ENCODE results near the gene GDF11. TPM values are rescaled to one million over a fixed set of nuclear protein-coding genes. Genes with fewer than 3 reads are reported as not detected.

GDF11 gene
- total RNA-seq, 1 donor from 2014 or later = 10.7 TPM

GRCh38 chr12:55699471-55700055 is 43.4 kb upstream of the GDF11 start:
- Histone ChIP-seq H3K4me3 (ENCODE audit: low read depth, low read length) (no peak overlapping the region), H3K36me3 (ENCODE audit: control insufficient read depth, insufficient read depth, low read length) (no peaks in the 10 kb centered on the region), H3K27me3 (ENCODE audit: control insufficient read depth, insufficient read depth, low read length) (no peaks in the 10 kb centered on the region)
- TF ChIP-seq CTCF (IDR thresholded peaks at IDR 0.05; ENCODE audit: insufficient read depth, low read length, poor library complexity, severe bottlenecking) = no peak
- no peak for DNase-seq (ENCODE audit: low read depth)

DNA sequence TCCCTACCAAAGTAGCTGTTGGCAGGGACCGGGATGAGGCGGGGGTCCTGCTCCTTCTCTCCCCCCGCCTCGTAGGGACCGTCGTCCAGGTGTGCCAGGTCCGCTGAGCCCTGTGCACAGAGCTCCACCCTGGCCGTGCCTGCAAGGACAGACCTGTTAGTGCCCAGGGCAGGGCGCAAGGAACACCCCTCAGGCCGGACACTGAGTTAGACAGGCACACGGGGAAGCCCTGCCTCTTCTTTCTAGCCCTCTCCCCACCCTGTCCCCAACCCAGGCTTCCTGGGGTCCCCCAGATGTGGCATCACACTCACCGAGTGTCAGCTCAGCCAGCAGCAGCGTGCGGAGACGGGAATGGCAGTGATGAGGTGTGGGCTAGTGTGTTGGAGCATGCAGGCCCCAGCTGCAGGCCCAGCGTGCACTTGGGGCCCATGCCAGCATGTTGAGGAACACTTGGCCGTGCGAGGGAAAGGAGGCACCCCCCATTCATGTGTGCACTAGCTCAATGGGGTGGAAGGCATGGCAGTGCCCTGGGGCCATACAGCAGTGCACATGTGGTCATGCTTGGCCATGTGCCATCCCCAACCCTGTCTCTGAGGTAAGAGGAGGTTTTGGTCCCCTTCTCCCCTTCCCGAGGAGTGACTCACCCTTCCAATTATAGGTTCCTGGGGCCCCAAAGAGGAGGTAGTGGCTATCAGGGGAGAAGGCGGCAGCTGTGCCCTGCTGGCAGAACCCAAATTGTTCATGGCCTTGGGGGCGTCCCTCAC is 42.5 kb upstream of the GDF11 start:
- Histone ChIP-seq H3K27me3 (ENCODE audit: control insufficient read depth, insufficient read depth, low read length) (no peaks in the 10 kb centered on the region), H3K4me3 (ENCODE audit: low read depth, low read length) (no peak overlapping the region), H3K36me3 (ENCODE audit: control insufficient read depth, insufficient read depth, low read length) (no peaks in the 10 kb centered on the region)
- no peak for TF ChIP-seq CTCF (IDR thresholded peaks at IDR 0.05; ENCODE audit: insufficient read depth, low read length, poor library complexity, severe bottlenecking)
- no peak for DNase-seq (ENCODE audit: low read depth)

DNA sequence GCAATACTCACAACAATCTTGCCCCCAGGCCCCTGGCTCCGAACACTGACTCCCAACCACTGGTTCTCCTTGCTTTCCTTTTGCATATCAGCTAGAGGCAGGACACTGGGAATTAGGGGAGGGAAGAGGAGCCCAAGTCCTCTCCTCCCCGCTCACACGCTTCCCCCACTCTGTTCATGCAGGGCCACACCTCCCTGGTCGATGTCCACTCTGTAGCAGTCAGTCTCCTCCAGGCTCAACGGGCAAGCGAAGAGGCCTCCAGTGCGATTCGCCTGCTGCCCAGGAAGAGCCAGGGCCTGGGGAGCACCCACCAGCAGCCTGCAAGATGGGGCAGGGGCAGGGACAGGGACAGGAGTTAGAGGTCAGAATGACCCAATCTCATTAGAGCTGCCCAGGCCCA is 40.1 kb upstream of the GDF11 start:
- no peak for TF ChIP-seq CTCF (IDR thresholded peaks at IDR 0.05; ENCODE audit: insufficient read depth, low read length, poor library complexity, severe bottlenecking)
- no peak for DNase-seq (ENCODE audit: low read depth)
- no peak overlapping the region for H3K4me3 ChIP-seq (ENCODE audit: low read depth, low read length)
- peaks cover 3% of the 10 kb centered on the region for H3K27me3 ChIP-seq (ENCODE audit: control insufficient read depth, insufficient read depth, low read length)
- H3K36me3 ChIP-seq (ENCODE audit: control insufficient read depth, insufficient read depth, low read length) = no peaks in the 10 kb centered on the region

- Histone ChIP-seq H3K36me3 (ENCODE audit: control insufficient read depth, insufficient read depth, low read length) (no peaks in the 10 kb centered on the region), H3K27me3 (ENCODE audit: control insufficient read depth, insufficient read depth, low read length) (peaks cover 3% of the 10 kb centered on the region), H3K4me3 (ENCODE audit: low read depth, low read length) (no peak overlapping the region)
- TF ChIP-seq CTCF (IDR thresholded peaks at IDR 0.05; ENCODE audit: insufficient read depth, low read length, poor library complexity, severe bottlenecking) = no peak
- no peak for DNase-seq (ENCODE audit: low read depth)
Measured at GRCh38 chr12:55703288-55703687, 39.6 kb upstream of the GDF11 start.

GRCh38 chr12:55703901-55704761 is 38.8 kb upstream of the GDF11 start:
- no peak for DNase-seq (ENCODE audit: low read depth)

More at GRCh38 chr12:55703901-55704761, 38.8 kb upstream of the GDF11 start:
- Histone ChIP-seq H3K36me3 (ENCODE audit: control insufficient read depth, insufficient read depth, low read length) (no peaks in the 10 kb centered on the region), H3K27me3 (ENCODE audit: control insufficient read depth, insufficient read depth, low read length) (peaks cover 3% of the 10 kb centered on the region), H3K4me3 (ENCODE audit: low read depth, low read length) (no peak overlapping the region)
- TF ChIP-seq CTCF (IDR thresholded peaks at IDR 0.05; ENCODE audit: insufficient read depth, low read length, poor library complexity, severe bottlenecking) = no peak

All from kidney epithelial cell (primary cell).